ENCODE measurements around the gene COPZ1.

- TF ChIP-seq CTCF (conservative IDR thresholded peaks at IDR 0.05): no peak
- TF ChIP-seq ZFX (IDR thresholded peaks at IDR 0.05): no peak
Measured at GRCh38 chr12:54386403-54387113, 61.6 kb downstream of the COPZ1 start.

All from C4-2B (cell line).